Midbrain (tissue), 1 donor: ENCODE data around the gene TIA1.
"Not testable (repeated sequence)": the region's sequence is repeated elsewhere in the genome, so short reads cannot be mapped to it uniquely, and the experiment has no call there.

Experiments used
- DNase-seq: peaks from one replicate; lab custom pipeline; 2025; lab: John Stamatoyannopoulos, UW

TIA1 gene

GRCh38 chr2:70248181-70248847 lies at the start of gene TIA1:
Gene TIA1 (minus strand): TSS chr2:70248628. CDS start chr2:70248430, 198 bp downstream.
- peak; percentile 95 for DNase-seq

- not testable (repeated sequence) for DNase-seq
Observed at GRCh38 chr2:70297828-70298227, 49.4 kb upstream of the TIA1 start.

GRCh38 chr2:70283500-70284191 lies 35.2 kb upstream of the TIA1 start:
- DNase-seq: no peak

GRCh38 chr2:70282439-70282838 lies 34.0 kb upstream of the TIA1 start:
- DNase-seq: no peak

GRCh38 chr2:70280242-70280798 lies 31.9 kb upstream of the TIA1 start:
- DNase-seq: no peak

GRCh38 chr2:70270323-70270722 lies 21.9 kb upstream of the TIA1 start:
- DNase-seq: no peak

- DNase-seq: not testable (repeated sequence)
Observed at GRCh38 chr2:70269422-70270302, 21.2 kb upstream of the TIA1 start.

- not testable (repeated sequence) for DNase-seq
Observed at GRCh38 chr2:70266925-70267324, 18.5 kb upstream of the TIA1 start.

- no peak for DNase-seq
Observed at GRCh38 chr2:70261501-70261900, 13.1 kb upstream of the TIA1 start.

GRCh38 chr2:70258532-70258875 lies 10.1 kb upstream of the TIA1 start:
- DNase-seq: no peak

GRCh38 chr2:70255637-70256314 lies 7.3 kb upstream of the TIA1 start:
- no peak for DNase-seq

- DNase-seq: no peak
Observed at GRCh38 chr2:70250434-70250833, 2.0 kb upstream of the TIA1 start.

GRCh38 chr2:70247364-70248180 lies 856 bp downstream of the TIA1 start:
- DNase-seq: peak; percentile 38

GRCh38 chr2:70243806-70244584 lies 4.4 kb downstream of the TIA1 start:
- no peak for DNase-seq

GRCh38 chr2:70242552-70242951 lies 5.9 kb downstream of the TIA1 start:
- no peak for DNase-seq

GRCh38 chr2:70241340-70241739 lies 7.1 kb downstream of the TIA1 start:
- DNase-seq: no peak

GRCh38 chr2:70240599-70240998 lies 7.8 kb downstream of the TIA1 start:
- no peak for DNase-seq

GRCh38 chr2:70233926-70234325 lies 14.5 kb downstream of the TIA1 start:
- no peak for DNase-seq

- no peak for DNase-seq
Observed at GRCh38 chr2:70226781-70227180, 21.6 kb downstream of the TIA1 start.

GRCh38 chr2:70223305-70223704 lies 25.1 kb downstream of the TIA1 start:
- not testable (repeated sequence) for DNase-seq
